Measurements from ENCODE around the gene HAPLN3.
A peak's percentile ranks its signal among the peaks of the same experiment; 100 is the strongest.

Gene HAPLN3

GRCh38 chr15:88900982-88901418, 5.7 kb upstream of the HAPLN3 start:
- Histone ChIP-seq H3K27me3 (replicated peaks; ENCODE audit: control insufficient read depth, insufficient read depth, low read length) (no peaks in the 10 kb centered on the region; the same call in none of the 2 replicates), H3K4me3 (replicated peaks; ENCODE audit: low read depth, low read length) (no peak overlapping the region), H3K36me3 (ENCODE audit: control insufficient read depth, insufficient read depth, low read length) (no peaks in the 10 kb centered on the region)
- no peak for DNase-seq (ENCODE audit: extremely low read depth, insufficient read length)
- TF ChIP-seq CTCF (IDR thresholded peaks at IDR 0.05; ENCODE audit: insufficient read depth, low read length, poor library complexity, severe bottlenecking) = no peak

- Histone ChIP-seq H3K36me3 (ENCODE audit: control insufficient read depth, insufficient read depth, low read length) (no peaks in the 10 kb centered on the region), H3K27me3 (replicated peaks; ENCODE audit: control insufficient read depth, insufficient read depth, low read length) (peaks cover 2% of the 10 kb centered on the region), H3K4me3 (replicated peaks; ENCODE audit: low read depth, low read length) (no peak overlapping the region)
- no peak for TF ChIP-seq CTCF (IDR thresholded peaks at IDR 0.05; ENCODE audit: insufficient read depth, low read length, poor library complexity, severe bottlenecking)
- no peak for DNase-seq (ENCODE audit: extremely low read depth, insufficient read length)
Measured at GRCh38 chr15:88900309-88900981, 5.1 kb upstream of the HAPLN3 start.

GRCh38 chr15:88899251-88899650, 3.9 kb upstream of the HAPLN3 start:
- Histone ChIP-seq H3K36me3 (ENCODE audit: control insufficient read depth, insufficient read depth, low read length) (no peaks in the 10 kb centered on the region), H3K27me3 (replicated peaks; ENCODE audit: control insufficient read depth, insufficient read depth, low read length) (peaks cover 2% of the 10 kb centered on the region), H3K4me3 (replicated peaks; ENCODE audit: low read depth, low read length) (no peak overlapping the region)
- no peak for TF ChIP-seq CTCF (IDR thresholded peaks at IDR 0.05; ENCODE audit: insufficient read depth, low read length, poor library complexity, severe bottlenecking)
- no peak for DNase-seq (ENCODE audit: extremely low read depth, insufficient read length)

- H3K36me3 ChIP-seq (ENCODE audit: control insufficient read depth, insufficient read depth, low read length) = no peaks in the 10 kb centered on the region
- H3K4me3 ChIP-seq (replicated peaks; ENCODE audit: low read depth, low read length) = no peak overlapping the region
- DNase-seq (ENCODE audit: extremely low read depth, insufficient read length) = no peak
- TF ChIP-seq CTCF (IDR thresholded peaks at IDR 0.05; ENCODE audit: insufficient read depth, low read length, poor library complexity, severe bottlenecking) = no peak
- peaks cover 2% of the 10 kb centered on the region; the same call in 1 of the 2 replicates for H3K27me3 ChIP-seq (replicated peaks; ENCODE audit: control insufficient read depth, insufficient read depth, low read length)
Measured at GRCh38 chr15:88898736-88899135, 3.4 kb upstream of the HAPLN3 start.

DNA sequence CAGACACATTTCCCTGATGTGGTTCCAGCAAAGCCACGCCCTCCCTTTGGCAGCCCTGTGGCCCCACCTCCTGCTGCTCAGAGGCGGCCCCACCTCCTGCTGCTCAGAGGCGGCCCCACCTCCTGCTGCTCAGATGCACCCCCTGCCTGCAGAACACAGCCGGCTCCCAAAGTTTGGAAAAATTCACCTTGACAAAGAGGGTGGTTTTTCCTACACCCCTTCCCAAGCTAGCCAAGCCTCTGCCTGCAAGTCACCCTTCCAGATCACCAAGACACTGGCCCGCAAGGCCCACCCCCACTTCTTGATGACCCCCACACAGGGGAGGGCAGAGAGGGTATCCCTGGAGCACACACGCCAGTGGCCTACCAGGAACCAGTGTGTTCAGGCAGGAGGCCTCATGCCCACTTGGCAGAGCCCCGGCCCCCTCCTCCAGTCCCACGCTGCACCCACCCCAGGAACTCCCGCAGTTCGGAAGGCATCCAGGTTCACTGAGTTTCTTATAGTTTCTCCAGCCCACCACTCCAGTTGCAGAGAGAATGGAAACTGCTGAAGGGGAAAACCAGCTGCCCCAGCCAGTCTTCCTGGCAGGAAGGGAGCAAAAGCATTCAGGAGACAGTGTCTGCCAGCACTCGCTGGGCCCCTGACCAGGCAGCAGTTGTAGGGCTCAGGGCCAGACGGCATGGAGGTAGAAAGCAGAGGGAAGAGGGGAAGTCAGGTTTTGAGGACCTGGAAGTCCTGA, 2.3 kb upstream of the HAPLN3 start:
- DNase-seq (ENCODE audit: extremely low read depth, insufficient read length) = no peak
- TF ChIP-seq CTCF (IDR thresholded peaks at IDR 0.05; ENCODE audit: insufficient read depth, low read length, poor library complexity, severe bottlenecking) = peak; percentile 45
- no peak overlapping the region for H3K4me3 ChIP-seq (replicated peaks; ENCODE audit: low read depth, low read length)
- H3K27me3 ChIP-seq (replicated peaks; ENCODE audit: control insufficient read depth, insufficient read depth, low read length) = peaks cover 2% of the 10 kb centered on the region; the same call in 1 of the 2 replicates
- H3K36me3 ChIP-seq (ENCODE audit: control insufficient read depth, insufficient read depth, low read length) = no peaks in the 10 kb centered on the region

All from GM06990 (cell line).